Pancreas (tissue), 10 donors: ENCODE results near the gene ACHE. TPM values are rescaled to one million over a fixed set of nuclear protein-coding genes. Genes with fewer than 3 reads are reported as not detected.

Experiments
- ATAC-seq, 4 donors: fragments of 200-7000 bp; cut with Tn5 transposase; one replicate each; pipeline versions ENCODE4 v1.8.0 to v1.9.1; 2020; ENCODE audit warnings: mild to moderate bottlenecking in 4 of 4, moderate library complexity in 4 of 4
- DNase-seq, 6 donors: peaks; one replicate each; pipeline ENCODE4 v3.0.0-alpha.2; 2020
- FAIRE-seq: peaks from 2 replicates; lab custom pipeline; 2012; peaks lifted over from hg19 to GRCh38; lab: Jason Lieb, UNC
- H3K27ac ChIP-seq, 4 donors: fragments of 200-600 bp; sonication (generic); 1 replicate in 3 of 4; 2 replicates in 1 of 4; pipeline versions ENCODE4 v1.5.0 to v1.8.0; 2020
- H3K27me3 ChIP-seq, 4 donors: fragments of 200-600 bp; one replicate each; pipeline ENCODE4 v1.8.0; 2021
- H3K36me3 ChIP-seq, 3 donors: fragments of 200-600 bp; sonication (generic) in 1 of 3; one replicate each; pipeline versions ENCODE4 v1.5.0 to v1.8.0; 2020 to 2021
- H3K4me1 ChIP-seq, 3 donors: fragments of 200-600 bp; one replicate each; pipeline ENCODE4 v1.8.0; 2021
- H3K4me3 ChIP-seq, 4 donors: fragments of 200-600 bp; sonication (generic) in 2 of 4; one replicate each; pipeline versions ENCODE4 v1.5.0 to v1.8.0; 2020 to 2021
- H3K9me3 ChIP-seq, 4 donors: fragments of 200-600 bp; one replicate each; pipeline ENCODE4 v1.8.0; 2021
- CTCF ChIP-seq, 4 donors: fragments of 200-600 bp; sonication (generic) in 3 of 4; IDR thresholded peaks; one replicate each; pipeline versions ENCODE4 v1.5.0 to v1.8.0; 2021; ENCODE audit warnings: antibody characterized with exemption in 4 of 4
- WGBS, 2 donors: extraction: QIAGEN DNeasy Blood & Tissue Kit; methylation state at CpG; one replicate each; pipeline ENCODE4 v1.1.7; 2013; 5-methylcytosine and 5-hydroxymethylcytosine counted together
- intact Hi-C, 3 donors: fragments of 100-400 bp; cut with DNase I; formaldehyde crosslinking; loops; one replicate each; pipeline versions ENCODE4 v1.11.1 to v1.14.2; 2022
- polyA plus RNA-seq, 2 donors: library from polyadenylated mRNA; stranded (reverse); fragments of 200-250 nt; gene quantifications; one replicate each; pipeline ENCODE4 v1.2.3, GENCODE V29; 2013
- total RNA-seq, 6 donors: library from RNA; stranded (reverse); fragmentation: NEBNext Ultra II Directional in 4 of 6; extraction: Animal tissue kit (Norgen Biotek cat#: 25700) in 4 of 6; gene quantifications; one replicate each; pipeline versions ENCODE4 v1.2.1 to v1.2.4, GENCODE V29; 2021 to 2023
- donor health status: healthy with polysubstance abuse.
- donor health status: DM: no; HTN: no; CAD: no; lungs with moderate emphysema.
- donor health status: DM: no; HTN: no; CAD: no.
- donor health status: control.
- donor health status: control.
- donor health status: Bipolar disorder and iron deficiency.
- donor health status: DM: yes; HTN: yes; CAD: no.
- donor health status: DM: no; HTN: no; CAD: no.
- donor health status: DM: no; HTN: no; CAD: no.
- donor health status: DM: yes; HTN: yes; CAD: no.

Gene ACHE
- total and polyA plus RNA-seq, 8 donors = 1.2 to 10.9 (median 3.2) TPM

GRCh38 chr7:100890653-100891567 lies 4.8 kb downstream of the ACHE start:
- H3K4me3 ChIP-seq = peak overlapping the region in 3 of 4 donors; percentile 48 to 73 (median 62)
- H3K9me3 ChIP-seq = no peaks in the 10 kb centered on the region
- no peaks in the 10 kb centered on the region for H3K27me3 ChIP-seq
- peak in 3 of 6 donors; percentile 17 to 79 (median 55) for DNase-seq
- peaks cover 5 to 16% (median 10%) of the 10 kb centered on the region in 3 donors for H3K4me1 ChIP-seq
- H3K36me3 ChIP-seq = peaks cover 0 to 19% (median 6%) of the 10 kb centered on the region in 3 donors
- H3K27ac ChIP-seq = peak overlapping the region; percentile 75 to 94 (median 84)
- TF ChIP-seq CTCF (IDR thresholded peaks at IDR 0.05) = no peak
- no peak for FAIRE-seq
- intact Hi-C loops = loop anchor here in 2 of 3 donors (5.0 to 10.0 kb wide), 2 partner anchors 171 to 174 kb away; no protein-coding TSS in a partner anchor
- 42 to 50% methylated on average over 36 to 43 of the region's 43 CpGs for WGBS, 2 donors
- ATAC-seq = no peak

DNA sequence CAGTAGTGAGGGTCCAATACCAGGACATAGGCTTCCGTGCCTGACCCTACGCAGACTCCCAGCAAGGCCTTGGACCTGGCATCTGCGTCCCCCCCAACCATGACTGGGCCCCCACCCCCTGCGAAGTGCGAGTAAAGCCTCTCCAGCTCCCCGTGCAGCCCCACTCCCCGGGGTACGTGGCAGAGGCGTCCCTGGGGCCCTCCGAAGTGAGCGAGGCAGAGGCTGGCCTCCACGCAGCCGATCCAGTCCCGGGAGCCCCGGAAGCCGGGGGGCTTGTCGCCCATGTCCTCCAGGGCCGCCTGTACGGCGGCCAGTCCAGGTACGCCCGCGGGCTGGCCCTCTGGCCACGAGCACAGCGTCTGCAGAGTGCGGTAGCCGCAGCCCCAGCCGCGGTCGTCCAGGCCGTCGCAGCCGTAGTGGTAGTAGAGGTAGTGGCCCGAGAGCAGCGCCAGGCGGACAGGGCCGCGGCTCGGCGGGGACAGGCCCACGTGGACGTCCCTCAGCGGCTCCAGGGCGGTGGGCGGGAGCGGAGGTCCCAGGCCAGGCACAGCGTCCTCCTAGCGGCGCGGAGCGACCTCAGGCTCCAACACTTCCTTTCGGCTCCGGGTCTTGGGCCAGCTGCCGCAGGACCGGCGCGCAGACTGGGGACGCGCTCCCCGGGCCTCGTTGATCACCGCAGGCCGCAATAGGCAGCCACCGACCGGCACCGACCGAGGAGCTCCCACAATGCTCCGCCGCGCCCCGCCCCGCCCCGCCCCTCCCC lies 6.5 kb downstream of the ACHE start, which contains the start of gene UFSP1:
TSS of gene UFSP1 (minus strand) at position 728 of the 763 bp plus-strand sequence. CDS start at position 284, 444 bp downstream.
- Histone ChIP-seq H3K4me3 (peak within 1 kb of the TSS; percentile 48 to 74 (median 68)), H3K27me3 (no peaks in the 10 kb centered on the region), H3K4me1 (peaks cover 0 to 11% (median 10%) of the 10 kb centered on the region in 3 donors), H3K27ac (peak within 1 kb of the TSS; percentile 75 to 94 (median 84)), H3K9me3 (no peaks in the 10 kb centered on the region), H3K36me3 (peaks cover 0 to 36% (median 14%) of the 10 kb centered on the region in 3 donors)
- peak in 2 of 6 donors; percentile 58 to 80 for DNase-seq
- WGBS, 2 donors = 2 to 3% methylated on average over 50 to 67 of the region's 73 CpGs
- no peak for TF ChIP-seq CTCF (IDR thresholded peaks at IDR 0.05)
- no peak for FAIRE-seq
- peak; percentile 57 to 68 (median 64) for ATAC-seq
- intact Hi-C loops = no loop called here

DNA sequence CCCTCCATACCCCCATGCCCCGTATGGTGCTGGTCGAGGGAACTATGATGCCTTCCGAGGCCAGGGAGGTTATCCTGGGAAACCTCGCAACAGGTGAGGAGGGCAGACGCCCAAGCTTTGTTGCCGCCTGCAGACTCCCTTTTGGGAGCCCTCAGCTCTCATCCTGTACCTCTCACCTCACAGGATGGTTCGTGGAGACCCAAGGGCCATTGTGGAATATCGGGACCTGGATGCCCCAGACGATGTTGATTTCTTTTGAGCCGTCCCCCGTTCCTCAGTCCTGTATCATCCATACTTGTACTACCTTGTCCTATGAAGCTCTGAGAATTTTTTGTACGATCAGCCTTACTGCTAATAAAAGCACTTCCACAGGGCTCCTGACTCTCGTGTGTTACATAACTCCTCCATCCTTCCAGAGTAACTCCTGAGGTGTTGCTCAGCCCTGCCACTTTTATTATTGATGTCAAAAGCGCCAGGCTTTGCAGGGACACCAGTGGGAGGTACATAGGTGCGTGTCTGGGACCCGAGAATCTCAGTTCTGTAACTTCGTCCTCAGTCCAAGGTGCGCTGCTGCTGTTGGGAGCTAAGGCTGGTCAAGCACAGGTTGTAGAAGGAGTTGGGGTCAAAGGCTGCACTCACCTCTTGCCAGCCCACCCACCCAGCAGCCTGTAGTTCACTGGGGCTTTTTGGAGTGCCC lies 7.2 kb downstream of the ACHE start:
- TF ChIP-seq CTCF (IDR thresholded peaks at IDR 0.05) = no peak
- no peaks in the 10 kb centered on the region for H3K27me3 ChIP-seq
- peaks cover 0 to 11% (median 10%) of the 10 kb centered on the region in 3 donors for H3K4me1 ChIP-seq
- peak overlapping the region in 2 of 4 donors; percentile 62 to 74 for H3K27ac ChIP-seq
- peak overlapping the region; percentile 48 to 74 (median 68) for H3K4me3 ChIP-seq
- FAIRE-seq (no peak), ATAC-seq (no peak), DNase-seq (peak in 1 of 6 donors; percentile 9)
- no peaks in the 10 kb centered on the region for H3K9me3 ChIP-seq
- intact Hi-C loops = no loop called here
- peaks cover 0 to 40% (median 14%) of the 10 kb centered on the region in 3 donors for H3K36me3 ChIP-seq
- WGBS, 2 donors = 41 to 44% methylated on average over 18 of the region's 18 CpGs

GRCh38 chr7:100887516-100888290 lies 8.0 kb downstream of the ACHE start:
- TF ChIP-seq CTCF (IDR thresholded peaks at IDR 0.05) = no peak
- peak overlapping the region in 1 of 4 donors; percentile 73 for H3K4me3 ChIP-seq
- no peak for ATAC-seq
- 60 to 62% methylated on average over 20 to 21 of the region's 21 CpGs for WGBS, 2 donors
- H3K27me3 ChIP-seq = no peaks in the 10 kb centered on the region
- H3K4me1 ChIP-seq = peaks cover 0 to 11% (median 10%) of the 10 kb centered on the region in 3 donors
- FAIRE-seq = no peak
- no peak overlapping the region for H3K27ac ChIP-seq
- H3K36me3 ChIP-seq = peaks cover 0 to 48% (median 15%) of the 10 kb centered on the region in 3 donors
- DNase-seq = peak in 1 of 6 donors; percentile 9
- intact Hi-C loops = no loop called here
- no peaks in the 10 kb centered on the region for H3K9me3 ChIP-seq
